ENCODE measurements around the gene CNEP1R1. TPM values are rescaled to one million over a fixed set of nuclear protein-coding genes. Genes with fewer than 3 reads are reported as not detected.

The CNEP1R1 gene
- total and polyA plus RNA-seq, 9 of the 15 experiments (the other 6 are each of a cell fraction or from before 2014, with no cell fraction given): 7.6 to 20.1 (median 10.6) TPM

- no peak overlapping the region for H2AFZ ChIP-seq (ENCODE audit: low read depth, low read length)
- peak; percentile 6 for FAIRE-seq
- no peak overlapping the region for H3K27ac ChIP-seq (ENCODE audit: extremely low read depth, low read depth, low read length)
- peaks cover 2 to 8% of the 10 kb centered on the region in 2 experiments; a peak in 4 of 5 replicates for H3K4me1 ChIP-seq (replicated peaks in 1 of 2; ENCODE audit: control insufficient read depth in 2 of 2, insufficient read depth in 2 of 2, low read length in 2 of 2)
- in situ Hi-C loops (cut with MboI): no loop called here
- WGBS (ENCODE audit: insufficient coverage, low coverage, missing lambda C conversion rate): 97% methylated on average over 5 of the region's 5 CpGs
- H4K20me1 ChIP-seq (replicated peaks; ENCODE audit: control insufficient read depth, insufficient read depth, low read length): peaks cover 11% of the 10 kb centered on the region
- no peak overlapping the region for H3K9ac ChIP-seq (ENCODE audit: insufficient read depth in 1 of 2, low read depth in 2 of 2, low read length in 2 of 2)
- 0 out of 3 replicates have a peak, but pooled peaks cover 3% of the 10 kb centered on the region for H3K79me2 ChIP-seq (ENCODE audit: control insufficient read depth, insufficient read depth, low read length)
- CTCF ChIA-PET (ENCODE audit: low intra/inter-chr PET ratio): no interaction called here
- no TSS peak for BruUV-seq (replicated peaks)
- DNase-seq (ENCODE audit: extremely low read depth in 1 of 4, low spot score in 3 of 4): no peak
- intact Hi-C loops (cut with micrococcal nuclease): no loop called here
- no peak overlapping the region for H3K4me3 ChIP-seq
- no peak overlapping the region for H3K4me2 ChIP-seq (ENCODE audit: insufficient read depth, low read length)
- POLR2A ChIA-PET: no interaction called here
- H3K9me3 ChIP-seq (replicated peaks; ENCODE audit: control insufficient read depth, insufficient read depth, low read depth, low read length): no peaks in the 10 kb centered on the region
- H3K27me3 ChIP-seq (ENCODE audit: control insufficient read depth in 2 of 2, insufficient read depth in 2 of 2, low read length in 2 of 2): no peaks in the 10 kb centered on the region
- TF ChIP-seq IRF1 (CRISPR knock-in tag; IDR thresholded peaks at IDR 0.05; ENCODE audit: borderline replicate concordance) (no peak), E2F4 (CRISPR knock-in tag; IDR thresholded peaks at IDR 0.05; ENCODE audit: low read depth) (no peak), ERF (CRISPR knock-in tag; IDR thresholded peaks at IDR 0.05) (no peak), ZNF224 (CRISPR knock-in tag; IDR thresholded peaks at IDR 0.05) (no peak), EGR1 (conservative IDR thresholded peaks at IDR 0.05) (no peak), ZNF217 (CRISPR knock-in tag; IDR thresholded peaks at IDR 0.05) (no peak), NRF1 (conservative IDR thresholded peaks at IDR 0.05 in 1 of 2, IDR thresholded peaks at IDR 0.05 in 1 of 2) (no peak)
- no peaks in the 10 kb centered on the region for H3K9me1 ChIP-seq (ENCODE audit: control insufficient read depth, insufficient read depth, low read length)
- peaks cover 49% of the 10 kb centered on the region for H3K36me3 ChIP-seq (ENCODE audit: control insufficient read depth, insufficient read depth, low read length)
- ATAC-seq: no peak
Measured at GRCh38 chr16:50072730-50073129, 47.7 kb downstream of the CNEP1R1 start.
